Measurements from ENCODE around the gene RNU7-1. TPM values are rescaled to one million over a fixed set of nuclear protein-coding genes. Genes with fewer than 3 reads are reported as not detected.

Gene RNU7-1
- total and polyA plus RNA-seq, 12 donors: not detected

DNA sequence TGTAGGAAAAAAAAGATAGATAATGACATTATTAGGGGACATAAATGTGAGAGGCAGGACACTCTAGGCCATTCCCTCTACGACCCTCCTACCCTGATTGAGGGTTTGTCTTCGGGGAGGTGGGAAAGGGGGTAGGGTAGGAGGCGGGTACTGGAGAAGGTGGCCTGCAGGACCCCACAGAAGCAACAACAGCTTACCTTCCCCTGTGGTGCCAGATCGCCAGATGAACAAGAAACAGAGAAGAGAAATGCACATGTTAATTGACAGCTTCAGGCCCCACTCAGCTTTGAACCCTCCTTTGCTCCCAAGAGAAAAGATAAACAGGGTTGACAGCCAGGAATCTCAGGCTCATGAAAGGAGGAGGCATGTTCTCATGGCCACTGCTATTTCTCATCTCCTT is 22.1 kb downstream of the RNU7-1 start:
- no peak for TF ChIP-seq CTCF (IDR thresholded peaks at IDR 0.05)
- no peak for TF ChIP-seq POLR2A (IDR thresholded peaks at IDR 0.05)
- WGBS, 4 donors: 61 to 74% (median 70%) methylated on average over 4 of the region's 4 CpGs
- intact Hi-C loops (cut with DNase I): loop anchor here in 1 of 2 donors (10.0 kb wide), 1 partner anchor 149 kb away; no protein-coding TSS in a partner anchor
- H3K4me3 ChIP-seq: no peak overlapping the region
- peak overlapping the region; percentile 70 to 93 (median 86) for H3K27ac ChIP-seq
- H3K9me3 ChIP-seq (replicated peaks in 1 of 3): no peaks in the 10 kb centered on the region
- no peaks in the 10 kb centered on the region for H3K27me3 ChIP-seq
- H3K4me1 ChIP-seq (replicated peaks in 1 of 2): peaks cover 36 to 39% of the 10 kb centered on the region in 2 donors
- no peak for DNase-seq
- H3K36me3 ChIP-seq (replicated peaks in 1 of 2): peaks cover 0 to 35% of the 10 kb centered on the region in 2 donors

DNA sequence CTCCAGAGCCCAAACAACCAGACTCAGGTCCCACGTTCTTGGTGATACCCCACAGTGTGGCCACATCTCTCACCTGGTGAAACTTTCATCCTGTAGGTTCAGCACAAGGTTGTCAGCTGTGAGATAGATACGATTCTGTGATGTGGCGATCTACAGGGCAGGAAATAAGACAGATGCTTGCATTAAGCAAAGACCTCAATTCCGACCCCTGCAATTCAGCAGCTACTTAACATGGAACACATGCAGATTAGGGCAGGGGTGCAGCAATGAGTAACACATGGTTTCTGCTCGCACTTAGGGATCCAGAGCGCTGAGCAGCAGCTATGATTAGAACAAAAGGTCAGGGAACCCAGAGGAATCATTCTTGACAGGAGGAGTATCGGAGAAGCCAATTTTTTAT is 22.7 kb downstream of the RNU7-1 start:
- WGBS, 4 donors: 60 to 80% (median 70%) methylated on average over 7 of the region's 7 CpGs
- H3K4me1 ChIP-seq (replicated peaks in 1 of 2): peaks cover 31 to 34% of the 10 kb centered on the region in 2 donors
- no peaks in the 10 kb centered on the region for H3K9me3 ChIP-seq (replicated peaks in 1 of 3)
- no peak overlapping the region for H3K4me3 ChIP-seq
- peak overlapping the region in 3 of 5 donors; percentile 56 to 88 (median 86) for H3K27ac ChIP-seq
- no peaks in the 10 kb centered on the region for H3K27me3 ChIP-seq
- H3K36me3 ChIP-seq (replicated peaks in 1 of 2): peaks cover 0 to 35% of the 10 kb centered on the region in 2 donors
- DNase-seq: no peak
- TF ChIP-seq CTCF (IDR thresholded peaks at IDR 0.05) (no peak), POLR2A (IDR thresholded peaks at IDR 0.05) (no peak)
- intact Hi-C loops (cut with DNase I): loop anchor here in 1 of 2 donors (10.0 kb wide), 1 partner anchor 148 kb away; no protein-coding TSS in a partner anchor

DNA sequence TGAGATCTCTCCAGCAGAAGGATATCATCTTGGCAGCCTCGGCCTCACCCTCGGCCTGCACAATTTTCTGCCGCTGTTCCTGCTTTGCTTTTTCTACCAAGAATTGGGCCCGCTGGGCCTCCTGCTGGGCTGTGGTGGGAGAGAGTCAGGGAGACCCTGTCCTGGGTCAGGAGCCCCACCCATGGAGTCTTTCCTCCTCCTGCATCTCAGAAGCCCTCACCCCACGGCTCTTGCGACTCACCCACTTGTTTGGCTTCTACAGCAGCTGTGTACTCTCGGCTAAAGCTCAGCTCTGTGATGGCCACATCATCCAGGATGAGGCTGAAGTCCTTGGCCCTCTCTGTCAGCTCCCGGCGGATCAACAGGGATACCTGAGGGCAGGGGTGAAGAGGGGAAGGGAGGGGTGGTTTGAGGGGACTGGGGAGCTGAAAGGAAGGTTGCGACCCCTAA is 24.1 kb downstream of the RNU7-1 start:
- Histone ChIP-seq H3K9me3 (replicated peaks in 1 of 3) (no peaks in the 10 kb centered on the region), H3K27me3 (no peaks in the 10 kb centered on the region), H3K4me3 (no peak overlapping the region), H3K36me3 (replicated peaks in 1 of 2) (peaks cover 0 to 35% of the 10 kb centered on the region in 2 donors), H3K27ac (peak overlapping the region in 1 of 5 donors; percentile 96), H3K4me1 (replicated peaks in 1 of 2) (peaks cover 30 to 33% of the 10 kb centered on the region in 2 donors)
- WGBS, 4 donors: 75 to 82% (median 77%) methylated on average over 9 to 10 of the region's 10 CpGs
- DNase-seq: no peak
- TF ChIP-seq CTCF (IDR thresholded peaks at IDR 0.05): no peak
- intact Hi-C loops (cut with DNase I): loop anchor here in 1 of 2 donors (10.0 kb wide), 1 partner anchor 147 kb away; no protein-coding TSS in a partner anchor

GRCh38 chr12:6968426-6968825 is 24.8 kb downstream of the RNU7-1 start:
- WGBS, 4 donors: 50 to 71% (median 67%) methylated on average over 4 to 9 of the region's 9 CpGs
- TF ChIP-seq CTCF (IDR thresholded peaks at IDR 0.05) (no peak), POLR2A (IDR thresholded peaks at IDR 0.05) (no peak)
- Histone ChIP-seq H3K4me3 (no peak overlapping the region), H3K4me1 (replicated peaks in 1 of 2) (peaks cover 30 to 33% of the 10 kb centered on the region in 2 donors), H3K27ac (peak overlapping the region in 1 of 5 donors; percentile 96), H3K9me3 (replicated peaks in 1 of 3) (no peaks in the 10 kb centered on the region), H3K27me3 (no peaks in the 10 kb centered on the region), H3K36me3 (replicated peaks in 1 of 2) (peaks cover 0 to 35% of the 10 kb centered on the region in 2 donors)
- intact Hi-C loops (cut with DNase I): loop anchor here in 1 of 2 donors (10.0 kb wide), 1 partner anchor 146 kb away; no protein-coding TSS in a partner anchor
- DNase-seq: no peak
